Body of pancreas (tissue), 4 donors: ENCODE measurements around the gene SCAP.
A peak's percentile ranks its signal among the peaks of the same experiment; 100 is the strongest.

Source experiments
- POLR2A ChIP-seq, 3 donors: fragments of 450-650 bp; IDR thresholded peaks; one replicate each; pipeline ENCODE4 v1.6.1; 2016; ENCODE audit warnings: antibody characterized with exemption in 3 of 3, mild to moderate bottlenecking in 2 of 3
- TF ChIP-seq, protein P1 (sequence below), 7 experiments: fragments of 450-650 bp in 4 of 7; fragments of 200-600 bp in 3 of 7; sonication (generic) in 3 of 7; IDR thresholded peaks; one replicate each; pipeline ENCODE4 v1.5.1; 2016 to 2019; ENCODE audit warnings: antibody characterized with exemption in 7 of 7

DNA sequence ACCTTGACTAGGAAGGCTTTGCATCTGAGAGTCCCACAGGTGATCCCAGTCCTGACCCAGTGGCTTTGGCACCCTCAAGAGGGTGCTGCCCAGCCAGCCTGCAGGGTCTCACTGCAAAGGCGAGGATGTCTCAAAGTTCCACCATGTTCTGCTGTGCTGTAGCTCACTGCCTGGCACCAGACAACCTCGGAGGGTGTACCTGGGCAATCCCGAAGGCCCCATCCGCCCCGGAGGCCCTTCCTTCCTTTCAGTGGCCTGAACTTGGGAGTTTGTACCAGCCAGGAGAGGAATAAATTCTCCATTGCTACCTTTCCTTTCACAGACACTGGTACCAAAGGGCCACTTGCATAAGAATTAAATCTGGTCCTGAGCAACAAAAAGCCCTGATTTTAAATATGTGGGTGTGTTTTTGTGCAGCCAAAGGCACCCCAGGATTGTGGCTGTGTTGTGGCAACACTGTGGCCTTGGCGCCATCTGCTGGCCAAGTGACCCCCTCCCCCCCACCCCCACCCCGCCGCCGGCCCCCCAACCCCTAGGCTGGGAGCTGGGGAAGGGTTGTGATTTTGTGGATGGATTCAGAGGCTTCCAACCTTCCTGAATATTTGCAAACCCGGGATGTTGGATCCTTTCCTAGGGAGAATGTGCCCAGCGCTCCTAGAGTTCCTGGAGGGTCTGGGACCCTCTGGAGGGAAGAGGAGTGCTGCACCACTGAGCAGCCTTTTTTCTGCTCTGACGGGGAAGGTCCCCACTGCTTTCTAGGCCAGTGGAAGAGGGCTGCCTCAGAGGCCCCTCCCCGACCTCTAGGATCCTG, 104.6 kb downstream of the SCAP start:
- TF ChIP-seq, protein P1, sequence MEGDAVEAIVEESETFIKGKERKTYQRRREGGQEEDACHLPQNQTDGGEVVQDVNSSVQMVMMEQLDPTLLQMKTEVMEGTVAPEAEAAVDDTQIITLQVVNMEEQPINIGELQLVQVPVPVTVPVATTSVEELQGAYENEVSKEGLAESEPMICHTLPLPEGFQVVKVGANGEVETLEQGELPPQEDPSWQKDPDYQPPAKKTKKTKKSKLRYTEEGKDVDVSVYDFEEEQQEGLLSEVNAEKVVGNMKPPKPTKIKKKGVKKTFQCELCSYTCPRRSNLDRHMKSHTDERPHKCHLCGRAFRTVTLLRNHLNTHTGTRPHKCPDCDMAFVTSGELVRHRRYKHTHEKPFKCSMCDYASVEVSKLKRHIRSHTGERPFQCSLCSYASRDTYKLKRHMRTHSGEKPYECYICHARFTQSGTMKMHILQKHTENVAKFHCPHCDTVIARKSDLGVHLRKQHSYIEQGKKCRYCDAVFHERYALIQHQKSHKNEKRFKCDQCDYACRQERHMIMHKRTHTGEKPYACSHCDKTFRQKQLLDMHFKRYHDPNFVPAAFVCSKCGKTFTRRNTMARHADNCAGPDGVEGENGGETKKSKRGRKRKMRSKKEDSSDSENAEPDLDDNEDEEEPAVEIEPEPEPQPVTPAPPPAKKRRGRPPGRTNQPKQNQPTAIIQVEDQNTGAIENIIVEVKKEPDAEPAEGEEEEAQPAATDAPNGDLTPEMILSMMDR (IDR thresholded peaks at IDR 0.05) = peak in 2 of 7 experiments; percentile 27 to 38
- no peak for TF ChIP-seq POLR2A (IDR thresholded peaks at IDR 0.05)
